Limb (tissue), 2 donors: ENCODE measurements around the gene SLC7A7.
"Not testable (repeated sequence)": the region's sequence is repeated elsewhere in the genome, so short reads cannot be mapped to it uniquely, and the experiment has no call there.

ENCODE experiments used
- DNase-seq, 2 donors: peaks; one replicate each; pipeline ENCODE4 v3.0.0-alpha.2; 2016; ENCODE audit errors: extremely low spot score in 2 of 2

Gene SLC7A7

DNA sequence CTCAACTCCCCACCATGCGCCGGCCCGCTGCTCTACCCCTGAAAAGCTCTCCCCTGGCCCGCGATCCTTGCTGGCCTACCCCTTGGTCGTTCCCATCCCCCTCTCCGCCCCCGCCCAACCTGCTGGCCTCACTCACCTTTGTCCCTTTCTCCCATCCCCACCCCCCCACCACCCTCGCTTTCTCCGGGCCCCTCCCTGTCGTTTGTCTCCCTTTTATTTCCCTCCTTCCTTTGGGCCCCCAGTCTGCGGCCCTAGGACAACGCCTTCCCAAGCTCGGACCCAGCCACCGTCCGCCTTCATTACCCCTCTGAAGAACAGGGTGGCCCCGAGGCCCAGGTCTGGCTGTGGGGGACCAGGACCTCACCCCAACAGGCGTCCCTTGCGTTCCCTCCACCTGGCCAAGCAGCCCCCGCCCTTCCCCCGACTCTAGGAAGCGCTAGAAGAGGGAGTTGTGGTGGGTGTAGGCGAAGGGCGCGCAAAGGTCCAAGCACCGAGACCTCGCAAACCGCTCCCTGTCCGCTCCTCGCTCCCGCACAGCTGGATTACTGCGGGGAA is 6.9 kb upstream of the SLC7A7 start:
- peak in 1 of 2 donors; percentile 63 for DNase-seq

GRCh38 chr14:22821193-22822015 is 6.2 kb upstream of the SLC7A7 start:
- DNase-seq, result peak in 1 of 2 donors; percentile 46

DNA sequence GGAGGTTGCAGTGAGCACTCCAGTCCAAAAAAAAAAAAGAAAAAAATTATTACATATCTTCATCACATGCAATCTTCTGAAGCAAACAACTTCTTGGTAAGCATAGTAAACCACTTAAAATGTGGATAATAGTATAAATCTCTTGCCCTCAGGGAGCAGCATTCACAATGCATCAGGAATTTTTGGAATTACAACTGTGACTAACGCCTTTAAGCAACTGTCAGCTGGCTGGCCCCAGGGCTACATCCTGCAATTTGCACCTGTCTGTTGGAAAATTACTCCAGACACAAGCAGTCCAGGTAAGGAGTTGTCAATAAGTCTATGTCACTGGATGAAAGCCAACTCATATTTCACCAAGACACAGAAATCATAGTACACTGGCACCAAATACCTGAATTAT is 5.5 kb upstream of the SLC7A7 start:
- no peak for DNase-seq

- peak; percentile 54 to 77 for DNase-seq
Measured at GRCh38 chr14:22819151-22819988, 4.1 kb upstream of the SLC7A7 start.

DNA sequence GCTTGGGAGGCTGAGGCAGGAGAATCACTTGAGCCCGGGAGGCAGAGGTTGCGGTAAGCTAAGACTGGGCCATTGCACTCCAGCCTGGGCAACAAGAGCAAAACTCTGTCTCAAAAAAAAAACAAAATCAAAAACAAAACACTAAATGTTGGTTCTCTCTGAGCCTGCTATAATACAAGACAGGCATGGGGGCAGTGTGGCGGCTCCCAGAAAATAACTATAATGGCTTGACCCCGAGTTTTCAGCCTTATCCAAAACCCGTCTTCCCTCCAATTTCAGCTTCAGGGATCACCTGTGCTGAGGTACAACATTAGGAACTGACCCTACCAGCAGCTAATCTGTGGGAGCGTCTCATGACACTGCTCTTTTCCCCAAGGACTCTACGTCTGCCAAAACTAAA is 862 bp downstream of the SLC7A7 start:
- no peak for DNase-seq

- no peak for DNase-seq
Measured at GRCh38 chr14:22813145-22813544, 2.1 kb downstream of the SLC7A7 start.

- DNase-seq, result no peak
Measured at GRCh38 chr14:22812744-22813143, 2.5 kb downstream of the SLC7A7 start.

DNA sequence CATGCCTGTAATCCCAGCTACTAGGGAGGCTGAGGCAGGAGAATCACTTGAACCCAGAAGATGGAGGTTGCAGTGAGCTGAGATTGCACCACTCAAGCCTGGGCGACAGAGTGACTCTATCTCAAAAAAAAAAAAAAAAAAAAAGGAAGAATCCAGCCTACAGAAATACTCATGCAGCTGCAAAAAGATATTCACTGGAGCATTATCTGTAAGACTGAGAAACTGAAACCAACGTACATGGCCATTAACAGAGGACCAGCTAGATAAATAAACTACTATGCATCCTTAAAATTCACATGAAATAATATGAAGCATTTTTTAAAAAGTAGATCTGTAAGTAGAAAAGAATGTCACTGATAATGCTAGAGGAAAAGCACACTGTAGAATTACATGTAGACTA is 3.5 kb downstream of the SLC7A7 start:
- no peak for DNase-seq

DNA sequence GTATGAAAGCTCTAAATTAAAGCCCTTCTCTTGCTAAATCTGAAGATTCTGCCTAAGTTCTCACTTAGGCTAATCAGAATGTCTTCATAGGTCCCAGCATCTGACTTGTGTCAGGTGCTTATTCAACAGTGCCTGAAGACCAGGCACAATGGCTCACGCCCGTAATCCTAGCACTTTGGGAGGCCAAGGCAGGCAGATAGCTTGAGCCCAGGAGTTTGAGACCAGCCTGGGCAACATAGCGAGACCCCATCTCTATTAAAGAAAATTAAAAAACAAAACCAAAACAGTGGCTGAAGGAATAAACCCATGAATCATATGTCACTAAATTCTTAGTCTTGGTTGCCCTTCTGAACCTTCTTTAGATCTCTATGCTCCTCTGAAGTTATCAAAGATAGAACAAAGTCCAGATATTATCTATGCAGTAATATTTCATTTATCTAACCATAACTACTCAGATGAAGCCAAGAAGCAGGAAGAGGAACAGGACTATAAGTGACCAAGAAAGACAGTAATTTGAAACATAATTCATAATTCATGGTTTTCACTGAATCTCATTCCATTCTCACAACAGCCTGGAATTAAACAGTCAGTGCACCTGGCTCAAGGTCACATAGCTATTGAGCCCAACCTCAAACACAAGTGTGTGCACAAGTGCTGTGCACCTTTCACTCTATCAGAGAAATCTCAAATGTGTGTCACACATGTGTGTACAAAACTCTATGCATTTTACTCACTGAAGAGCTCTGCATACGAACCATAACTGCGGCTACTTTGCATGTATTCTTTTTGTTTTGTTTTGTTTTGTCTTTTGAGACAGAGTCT is 6.6 kb downstream of the SLC7A7 start:
- no peak for DNase-seq

DNA sequence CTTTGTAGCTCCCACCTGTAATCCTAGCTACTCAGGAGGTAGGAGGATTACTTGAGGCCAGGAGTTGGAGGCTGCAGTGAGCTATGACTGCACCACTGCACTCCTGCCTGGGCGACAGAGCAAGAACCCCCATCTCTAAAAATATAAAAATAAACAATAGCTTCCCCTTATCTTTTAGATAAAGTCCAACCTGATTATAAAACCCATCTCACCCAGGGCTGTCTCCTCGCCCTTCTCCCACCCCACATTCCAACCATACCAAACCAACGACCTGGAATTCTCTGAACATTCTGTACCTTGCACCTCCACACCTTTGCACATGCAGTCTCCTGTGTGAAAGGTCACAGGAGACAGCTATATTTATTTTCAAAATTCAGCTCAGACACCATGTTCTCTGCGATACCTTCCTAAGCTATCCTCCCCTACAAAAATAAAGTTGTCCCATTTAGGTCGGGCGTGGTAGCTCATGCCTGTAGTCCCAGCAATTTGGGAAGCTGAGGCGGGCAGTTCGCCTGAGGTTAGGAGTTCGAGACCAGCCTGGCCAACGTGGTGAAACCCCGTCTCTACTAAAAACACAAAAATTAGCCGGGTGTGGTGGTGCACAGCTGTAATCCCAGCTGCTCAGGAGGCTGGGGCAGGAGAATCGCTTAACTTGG is 7.7 kb downstream of the SLC7A7 start:
- DNase-seq, result no peak

GRCh38 chr14:22805235-22805634 is 10.0 kb downstream of the SLC7A7 start:
- DNase-seq, result not testable (repeated sequence)

GRCh38 chr14:22803687-22803974 is 11.6 kb downstream of the SLC7A7 start:
- DNase-seq, result no peak

DNA sequence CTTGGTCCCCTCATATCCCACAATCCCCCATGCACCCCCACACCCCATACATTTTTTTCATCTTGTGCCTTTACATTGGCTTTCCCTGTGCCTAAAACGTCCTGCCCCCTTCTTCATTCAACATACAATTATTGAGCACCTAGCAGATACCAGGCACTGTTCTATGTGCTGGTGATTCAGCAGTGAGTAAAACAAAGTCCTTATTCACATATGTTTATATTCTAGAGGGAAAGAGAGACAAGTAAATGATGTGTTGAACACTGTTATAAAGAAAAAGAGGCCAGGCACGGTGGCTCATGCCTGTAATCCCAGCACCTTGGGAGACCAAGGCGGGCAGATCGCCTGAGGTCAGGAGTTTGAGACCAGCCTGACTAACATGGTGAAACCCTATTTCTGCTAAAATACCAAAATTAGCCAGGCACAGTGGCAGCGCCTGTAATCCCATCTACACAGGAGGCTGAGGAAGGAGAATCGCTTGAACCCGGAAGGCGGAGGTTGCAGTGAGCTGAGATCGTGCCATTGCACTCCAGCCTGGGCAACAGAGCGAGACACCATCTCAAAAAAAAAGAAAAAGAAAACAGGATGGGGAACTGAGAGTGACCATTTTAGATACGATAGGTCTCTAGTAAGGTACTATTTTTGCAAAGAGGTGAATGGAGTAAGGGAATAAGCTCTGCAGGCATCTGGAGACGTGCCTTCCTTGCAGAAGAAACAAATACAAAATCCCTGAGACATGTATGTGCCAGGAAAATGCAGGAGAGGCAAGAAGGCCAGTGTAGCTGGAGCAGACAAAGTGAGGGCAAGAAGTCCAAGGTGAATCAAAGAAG is 12.2 kb downstream of the SLC7A7 start:
- no peak for DNase-seq

DNA sequence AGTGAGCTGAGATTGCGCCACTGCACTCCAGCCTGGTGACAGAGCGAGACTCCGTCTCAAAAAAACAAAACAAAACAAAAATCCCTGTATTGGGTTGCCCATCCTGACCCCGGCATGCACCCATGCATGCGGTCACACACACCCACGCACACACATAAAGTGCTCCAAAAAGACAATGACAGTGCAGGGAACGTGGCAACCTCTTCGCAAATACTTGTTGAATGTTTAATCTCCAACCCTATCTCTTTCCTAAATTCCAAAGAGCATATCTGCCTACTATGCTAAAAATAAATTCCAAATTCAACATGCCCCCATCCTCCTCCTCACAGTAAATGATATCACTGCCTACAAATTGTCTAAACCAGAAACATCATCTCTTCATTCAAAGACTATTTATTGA is 13.5 kb downstream of the SLC7A7 start:
- DNase-seq, result no peak

DNA sequence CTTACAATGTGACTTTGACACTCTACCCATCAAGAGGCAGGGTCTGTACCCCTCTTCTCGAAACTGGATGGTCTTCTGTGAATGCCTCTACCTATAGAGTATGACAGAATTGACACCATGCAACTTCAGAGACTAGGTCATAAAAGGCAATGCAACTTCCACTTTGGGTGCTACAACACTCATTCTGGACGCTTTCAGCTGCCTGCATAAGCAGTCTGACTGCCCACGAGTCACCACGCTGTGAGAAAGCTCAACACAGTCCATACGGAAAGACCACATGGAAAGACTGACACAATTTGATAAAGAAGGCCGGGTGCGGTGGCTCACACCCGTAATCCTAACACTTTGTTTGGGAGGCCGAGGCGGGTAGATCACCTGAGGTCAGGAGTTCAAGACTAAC is 14.9 kb downstream of the SLC7A7 start:
- no peak for DNase-seq

GRCh38 chr14:22798528-22798927 is 16.7 kb downstream of the SLC7A7 start:
- DNase-seq, result no peak

GRCh38 chr14:22797017-22797917 is 18.0 kb downstream of the SLC7A7 start:
- DNase-seq, result no peak

- DNase-seq, result no peak
Measured at GRCh38 chr14:22796087-22796707, 19.0 kb downstream of the SLC7A7 start.

GRCh38 chr14:22794551-22794951 is 20.7 kb downstream of the SLC7A7 start:
- DNase-seq, result no peak
